K562 (cell line): ENCODE results near the gene ZFP36. TPM values are rescaled to one million over a fixed set of nuclear protein-coding genes. Genes with fewer than 3 reads are reported as not detected.

Experiments
- DPF2 ChIP-seq: fragments of 450-650 bp; IDR thresholded peaks from 2 replicates; pipeline ENCODE4 v1.6.1; 2016
- EZH2 ChIP-seq: IDR thresholded peaks from 2 replicates; pipeline ENCODE4 v1.6.1; 2012; ENCODE audit warnings: low read depth, mild to moderate bottlenecking, inconsistent platforms, low read length, borderline replicate concordance
- HBP1 ChIP-seq: fragments of 450-650 bp; formaldehyde crosslinking; IDR thresholded peaks from 2 replicates; pipeline ENCODE4 v1.4.0; 2022; ENCODE audit warnings: missing genetic modification characterization
- MXD1 ChIP-seq: fragments of 250-450 bp; sonication (Bioruptor Pico); IDR thresholded peaks from 2 replicates; pipeline ENCODE4 v1.8.0; 2021; ENCODE audit warnings: borderline replicate concordance, mild to moderate bottlenecking, moderate library complexity; ENCODE audit not compliant: poor library complexity, severe bottlenecking
- MYBL2 ChIP-seq, 2 experiments: fragments of 450-650 bp in 1 of 2; sonication (generic) in 1 of 2; formaldehyde crosslinking in 1 of 2; IDR thresholded peaks; 2 replicates each; pipeline versions ENCODE4 v1.6.1 to v1.8.1; 2017 to 2022; ENCODE audit warnings: borderline replicate concordance in 1 of 2, inconsistent platforms in 1 of 2, low read depth in 1 of 2, mild to moderate bottlenecking in 1 of 2, missing genetic modification reagents in 1 of 2, moderate library complexity in 1 of 2
- REST ChIP-seq, 2 experiments: fragments of 450-650 bp; formaldehyde crosslinking in 1 of 2; IDR thresholded peaks; 2 replicates each; pipeline versions ENCODE4 v1.4.0 to v1.6.1; 2014 to 2020; ENCODE audit warnings: mild to moderate bottlenecking in 2 of 2, borderline replicate concordance in 1 of 2, low read depth in 1 of 2
- SIN3A ChIP-seq, 2 experiments: fragments of 150-350 bp in 1 of 2; IDR thresholded peaks; 2 replicates each; pipeline ENCODE4 v1.6.1; 2011 to 2016; ENCODE audit warnings: borderline replicate concordance in 2 of 2, low read depth in 2 of 2, low read length in 2 of 2, mild to moderate bottlenecking in 2 of 2, moderate library complexity in 2 of 2; ENCODE audit not compliant: control insufficient read depth in 1 of 2
- SREBF1 ChIP-seq: fragments of 150-350 bp; IDR thresholded peaks from 2 replicates; pipeline ENCODE4 v1.6.1; 2014; ENCODE audit warnings: antibody characterized with exemption, low read depth, low read length, borderline replicate concordance
- TEAD4 ChIP-seq, 2 experiments: sonication (generic) in 1 of 2; formaldehyde crosslinking in 1 of 2; IDR thresholded peaks; 2 replicates each; pipeline versions ENCODE4 v1.6.1 to v1.8.0; 2012 to 2022; ENCODE audit warnings: borderline replicate concordance in 1 of 2, inconsistent platforms in 1 of 2, low read length in 1 of 2, mild to moderate bottlenecking in 1 of 2, missing genetic modification reagents in 1 of 2
- ZBTB33 ChIP-seq: sonication (generic); formaldehyde crosslinking; IDR thresholded peaks from 2 replicates; pipeline ENCODE4 v1.8.1; 2023; ENCODE audit warnings: mild to moderate bottlenecking, missing genetic modification reagents
- ZFPM2 ChIP-seq: fragments of 250-450 bp; sonication (Bioruptor Pico); IDR thresholded peaks from 2 replicates; pipeline ENCODE4 v1.5.1; 2022; ENCODE audit warnings: mild to moderate bottlenecking
- polyA plus RNA-seq, 8 experiments: library from polyadenylated mRNA; depleted of rRNA in 4 of 8; stranded (reverse) in 5 of 8; unstranded in 3 of 8; fragments of >200 nt; fragmentation: Nextera tagmentation in 2 of 8; fragmentation: Illumina TruSeq in 1 of 8; extraction: Ambion mirVana in 2 of 8; extraction: Trizol in 1 of 8; gene quantifications; 2 replicates each; pipeline versions ENCODE4 v1.2.1 to v1.2.3, GENCODE V29; 2011 to 2014; ENCODE audit warnings: inconsistent platforms in 1 of 8, missing spikeins in 1 of 8
- total RNA-seq, 7 experiments: library from RNA; depleted of rRNA in 6 of 7; stranded (reverse); fragments of >200 nt in 6 of 7; fragmentation: Illumina TruSeq in 2 of 7; extraction: Trizol in 2 of 7; gene quantifications; 2 replicates each; pipeline versions ENCODE4 v1.2.1 to v1.2.3, GENCODE V29; 2011 to 2021; ENCODE audit warnings: low replicate concordance in 1 of 7

Gene ZFP36
- total and polyA plus RNA-seq, 9 of the 15 experiments (the other 6 are each of a cell fraction or from before 2014, with no cell fraction given), result 1.0 to 20.1 (median 3.5) TPM

- TF ChIP-seq DPF2, result 0 out of 2 replicates have a peak, but pooled peaks have one; percentile 29
- no peak for TF ChIP-seq SREBF1
- TF ChIP-seq HBP1 (CRISPR knock-in tag), result no peak
- peak; percentile 50; the same call in 1 of the 2 replicates for TF ChIP-seq MYBL2 (IDR thresholded peaks at IDR 0.05; ENCODE audit: low read depth)
- TF ChIP-seq MYBL2 (CRISPR knock-in tag; IDR thresholded peaks at IDR 0.05; ENCODE audit: borderline replicate concordance), result no peak
- TF ChIP-seq REST (IDR thresholded peaks at IDR 0.05; ENCODE audit: borderline replicate concordance), result no peak
- peak; percentile 79 for TF ChIP-seq REST (CRISPR knock-in tag; IDR thresholded peaks at IDR 0.05; ENCODE audit: low read depth)
- TF ChIP-seq ZBTB33 (CRISPR knock-in tag), result no peak
- TF ChIP-seq SIN3A (IDR thresholded peaks at IDR 0.05; ENCODE audit: borderline replicate concordance in 2 of 2, control insufficient read depth in 1 of 2, low read depth in 2 of 2, low read length in 2 of 2), result peak; percentile 92 to 98; a peak in 3 of 4 replicates
- TF ChIP-seq EZH2, result no peak
- peak; percentile 15; the same call in 1 of the 2 replicates for TF ChIP-seq TEAD4 (IDR thresholded peaks at IDR 0.05; ENCODE audit: low read length)
- no peak for TF ChIP-seq TEAD4 (CRISPR knock-in tag; IDR thresholded peaks at IDR 0.05; ENCODE audit: borderline replicate concordance)
- TF ChIP-seq MXD1 (CRISPR knock-in tag), result no peak
- TF ChIP-seq ZFPM2 (CRISPR knock-in tag), result no peak
Measured at GRCh38 chr19:39445196-39446111, 38.8 kb downstream of the ZFP36 start, which contains the start of gene SUPT5H (continued).
